Neural progenitor cell (in vitro differentiated cells): ENCODE data around the gene CYP4A11. TPM values are rescaled to one million over a fixed set of nuclear protein-coding genes. Genes with fewer than 3 reads are reported as not detected.
"Not testable (repeated sequence)": the region's sequence is repeated elsewhere in the genome, so short reads cannot be mapped to it uniquely, and the experiment has no call there.

Source experiments
- DNase-seq: peaks from one replicate; pipeline ENCODE4 v3.0.0-alpha.2; 2016; ENCODE audit warnings: low spot score
- H2AFZ ChIP-seq: fragments of 200-600 bp; sonication (generic); replicated peaks from 2 replicates; pipeline ENCODE4 v1.6.1; 2016; ENCODE audit warnings: antibody characterized with exemption
- H3F3A ChIP-seq: fragments of 200-600 bp; sonication (generic); 2 replicates; pipeline ENCODE4 v1.6.1; 2016; ENCODE audit warnings: antibody characterized with exemption, low read depth
- H3K27ac ChIP-seq: fragments of 200-600 bp; sonication (generic); 2 replicates; pipeline ENCODE4 v1.5.1; 2016; ENCODE audit warnings: mild to moderate bottlenecking
- H3K27me3 ChIP-seq: fragments of 200-600 bp; sonication (generic); 2 replicates; pipeline ENCODE4 v1.6.1; 2016; ENCODE audit warnings: mild to moderate bottlenecking, moderate library complexity
- H3K36me3 ChIP-seq: fragments of 200-600 bp; sonication (generic); 2 replicates; pipeline ENCODE4 v1.5.1; 2016
- H3K4me1 ChIP-seq: fragments of 200-600 bp; sonication (generic); 2 replicates; pipeline ENCODE4 v1.6.1; 2016; ENCODE audit warnings: mixed run types
- H3K4me2 ChIP-seq: fragments of 200-600 bp; sonication (generic); 2 replicates; pipeline ENCODE4 v1.6.1; 2016
- H3K4me3 ChIP-seq: fragments of 200-600 bp; sonication (generic); 2 replicates; pipeline ENCODE4 v1.5.1; 2016
- H3K79me2 ChIP-seq: fragments of 200-600 bp; sonication (generic); 2 replicates; pipeline ENCODE4 v1.6.1; 2016; ENCODE audit warnings: low read depth
- H3K9ac ChIP-seq: fragments of 200-600 bp; sonication (generic); 2 replicates; pipeline ENCODE4 v1.6.1; 2016
- H3K9me3 ChIP-seq: fragments of 200-600 bp; sonication (generic); 2 replicates; pipeline ENCODE4 v1.5.1; 2016; ENCODE audit warnings: low read depth
- H4K20me1 ChIP-seq: fragments of 200-600 bp; sonication (generic); 2 replicates; pipeline ENCODE4 v1.6.1; 2016; ENCODE audit warnings: low read depth
- H3K27ac Mint-ChIP-seq: 3 replicates; pipeline ENCODE4 v1.8.0; 2021; ENCODE audit warnings: mixed read lengths
- H3K27me3 Mint-ChIP-seq: 2 replicates; pipeline ENCODE4 v1.8.0; 2022; ENCODE audit warnings: low read depth, mild to moderate bottlenecking, inconsistent platforms, moderate library complexity, mixed read lengths; ENCODE audit not compliant: insufficient read depth
- H3K36me3 Mint-ChIP-seq: 3 replicates; pipeline ENCODE4 v1.8.0; 2021; ENCODE audit warnings: mixed read lengths
- H3K4me1 Mint-ChIP-seq: 3 replicates; pipeline ENCODE4 v1.8.0; 2021; ENCODE audit warnings: mixed read lengths
- H3K4me3 Mint-ChIP-seq: 3 replicates; pipeline ENCODE4 v1.8.0; 2021; ENCODE audit warnings: mild to moderate bottlenecking, moderate library complexity, mixed read lengths
- H3K9me3 Mint-ChIP-seq: 3 replicates; pipeline ENCODE4 v1.8.0; 2020; ENCODE audit warnings: mixed read lengths
- EZH2 ChIP-seq: fragments of 200-600 bp; sonication (generic); IDR thresholded peaks from 2 replicates; pipeline ENCODE4 v1.6.1; 2017; ENCODE audit warnings: antibody characterized with exemption, mild to moderate bottlenecking, moderate library complexity
- EZH2phosphoT487 ChIP-seq: fragments of 200-600 bp; sonication (generic); IDR thresholded peaks from 2 replicates; pipeline ENCODE4 v1.6.1; 2017; ENCODE audit warnings: antibody characterized with exemption
- total RNA-seq: library from RNA; depleted of rRNA; stranded (reverse); fragments of >200 nt; gene quantifications from 2 replicates; pipeline ENCODE4 v1.2.3, GENCODE V29; 2015; ENCODE audit warnings: low replicate concordance
- TF ChIP-seq, protein P1 (sequence below): fragments of 200-600 bp; sonication (generic); IDR thresholded peaks from 2 replicates; pipeline ENCODE4 v1.5.1; 2017; ENCODE audit warnings: antibody characterized with exemption, mild to moderate bottlenecking

Gene CYP4A11
- total RNA-seq, 1 donor from 2014 or later: not detected

DNA sequence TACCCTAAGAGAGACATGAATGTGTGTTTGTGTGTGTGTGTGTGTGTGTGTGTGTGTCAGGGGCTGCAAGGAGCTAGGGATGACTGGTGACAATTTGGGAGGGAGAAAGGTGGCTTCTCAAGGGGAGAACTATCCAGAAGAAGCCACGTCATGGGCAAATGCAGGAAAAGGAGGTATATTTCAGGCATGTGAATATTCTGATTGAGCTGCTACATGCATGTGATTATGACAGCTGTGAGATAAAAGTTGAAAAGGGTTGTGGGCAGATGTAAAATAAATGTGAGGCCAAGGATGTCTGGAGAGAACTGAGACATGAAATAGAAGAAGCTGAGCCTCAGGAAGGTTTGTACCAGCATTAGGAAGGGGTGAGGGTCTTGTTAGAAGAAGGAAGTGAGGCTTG is 4.5 kb downstream of the CYP4A11 start:
- Histone ChIP-seq H3K9ac (no peak overlapping the region), H3K4me3 (no peak overlapping the region), H3K4me1 (no peaks in the 10 kb centered on the region), H2AFZ (no peak overlapping the region), H4K20me1 (no peaks in the 10 kb centered on the region), H3F3A (no peaks in the 10 kb centered on the region), H3K27ac (no peak overlapping the region), H3K27me3 (no peaks in the 10 kb centered on the region), H3K9me3 (no peaks in the 10 kb centered on the region), H3K4me2 (no peak overlapping the region), H3K36me3 (no peaks in the 10 kb centered on the region), H3K79me2 (no peaks in the 10 kb centered on the region)
- H3K27me3 Mint-ChIP-seq: peaks cover 4% of the 10 kb centered on the region
- TF ChIP-seq EZH2 (no peak), EZH2phosphoT487 (no peak)
- TF ChIP-seq, protein P1, sequence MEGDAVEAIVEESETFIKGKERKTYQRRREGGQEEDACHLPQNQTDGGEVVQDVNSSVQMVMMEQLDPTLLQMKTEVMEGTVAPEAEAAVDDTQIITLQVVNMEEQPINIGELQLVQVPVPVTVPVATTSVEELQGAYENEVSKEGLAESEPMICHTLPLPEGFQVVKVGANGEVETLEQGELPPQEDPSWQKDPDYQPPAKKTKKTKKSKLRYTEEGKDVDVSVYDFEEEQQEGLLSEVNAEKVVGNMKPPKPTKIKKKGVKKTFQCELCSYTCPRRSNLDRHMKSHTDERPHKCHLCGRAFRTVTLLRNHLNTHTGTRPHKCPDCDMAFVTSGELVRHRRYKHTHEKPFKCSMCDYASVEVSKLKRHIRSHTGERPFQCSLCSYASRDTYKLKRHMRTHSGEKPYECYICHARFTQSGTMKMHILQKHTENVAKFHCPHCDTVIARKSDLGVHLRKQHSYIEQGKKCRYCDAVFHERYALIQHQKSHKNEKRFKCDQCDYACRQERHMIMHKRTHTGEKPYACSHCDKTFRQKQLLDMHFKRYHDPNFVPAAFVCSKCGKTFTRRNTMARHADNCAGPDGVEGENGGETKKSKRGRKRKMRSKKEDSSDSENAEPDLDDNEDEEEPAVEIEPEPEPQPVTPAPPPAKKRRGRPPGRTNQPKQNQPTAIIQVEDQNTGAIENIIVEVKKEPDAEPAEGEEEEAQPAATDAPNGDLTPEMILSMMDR: no peak
- no peak overlapping the region for H3K27ac Mint-ChIP-seq
- no peak overlapping the region for H3K4me3 Mint-ChIP-seq
- no peaks in the 10 kb centered on the region for H3K9me3 Mint-ChIP-seq
- DNase-seq: no peak
- no peaks in the 10 kb centered on the region for H3K36me3 Mint-ChIP-seq
- H3K4me1 Mint-ChIP-seq: no peaks in the 10 kb centered on the region

DNA sequence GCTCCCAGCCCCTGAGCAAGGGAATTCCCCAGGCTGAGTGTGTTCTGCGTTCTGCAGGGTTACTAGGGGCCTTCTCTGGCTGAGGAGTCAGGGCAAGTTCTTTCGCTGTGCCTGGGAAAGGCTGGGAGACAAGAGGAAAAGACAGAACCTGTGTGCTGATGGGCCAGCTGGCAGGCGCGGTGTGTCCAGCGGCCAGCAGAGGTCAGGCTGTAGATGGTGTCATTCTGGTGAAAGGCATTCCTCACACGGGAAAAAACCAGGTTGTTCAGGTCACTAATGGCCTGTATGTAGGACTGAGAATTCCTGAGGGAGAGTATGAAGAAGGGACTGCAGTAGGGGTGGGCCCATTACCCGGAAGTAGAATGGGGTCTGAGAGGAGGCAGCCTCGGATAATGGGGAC is 6.4 kb downstream of the CYP4A11 start:
- H3K27me3 Mint-ChIP-seq, H3K4me3 ChIP-seq, H3K79me2 ChIP-seq, H3K9me3 Mint-ChIP-seq, H3K27me3 ChIP-seq, H3K27ac Mint-ChIP-seq, H3K36me3 Mint-ChIP-seq, H3F3A ChIP-seq, H3K4me2 ChIP-seq, H3K9ac ChIP-seq, H3K27ac ChIP-seq, H3K4me3 Mint-ChIP-seq, H3K9me3 ChIP-seq, H3K36me3 ChIP-seq, H3K4me1 Mint-ChIP-seq, H3K4me1 ChIP-seq, H4K20me1 ChIP-seq: not testable (repeated sequence)
- peak; percentile 59 for DNase-seq
- TF ChIP-seq, protein P1: peak; percentile 67
- peak overlapping the region; percentile 76 for H2AFZ ChIP-seq

DNA sequence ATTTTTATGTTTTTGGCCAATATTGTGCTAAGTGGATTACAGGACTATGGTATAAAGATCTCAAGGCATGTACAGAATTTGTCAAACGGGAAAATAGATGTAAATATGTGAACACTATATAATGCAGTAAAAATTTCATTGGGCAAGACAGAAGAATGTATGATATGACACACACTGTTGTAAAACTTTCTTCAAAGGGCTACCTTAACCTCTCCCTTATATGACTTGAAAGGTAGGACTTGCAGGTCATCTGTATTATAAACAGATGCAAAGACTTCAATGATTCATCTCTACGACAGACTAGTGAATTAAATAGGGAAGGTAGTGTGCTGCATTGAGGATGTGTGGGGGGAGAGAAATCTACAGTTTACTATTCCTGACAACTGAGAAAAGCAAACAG is 9.3 kb downstream of the CYP4A11 start:
- H3K36me3 Mint-ChIP-seq, H3K27me3 ChIP-seq, H2AFZ ChIP-seq, H3K27ac ChIP-seq, H3K4me3 Mint-ChIP-seq, DNase-seq, H3K27me3 Mint-ChIP-seq, H3K4me2 ChIP-seq, H3F3A ChIP-seq, H3K4me1 ChIP-seq, H3K4me3 ChIP-seq, H3K79me2 ChIP-seq, H3K9me3 Mint-ChIP-seq, H3K36me3 ChIP-seq, H3K27ac Mint-ChIP-seq, H3K4me1 Mint-ChIP-seq, H3K9me3 ChIP-seq, H4K20me1 ChIP-seq, H3K9ac ChIP-seq: not testable (repeated sequence)

DNA sequence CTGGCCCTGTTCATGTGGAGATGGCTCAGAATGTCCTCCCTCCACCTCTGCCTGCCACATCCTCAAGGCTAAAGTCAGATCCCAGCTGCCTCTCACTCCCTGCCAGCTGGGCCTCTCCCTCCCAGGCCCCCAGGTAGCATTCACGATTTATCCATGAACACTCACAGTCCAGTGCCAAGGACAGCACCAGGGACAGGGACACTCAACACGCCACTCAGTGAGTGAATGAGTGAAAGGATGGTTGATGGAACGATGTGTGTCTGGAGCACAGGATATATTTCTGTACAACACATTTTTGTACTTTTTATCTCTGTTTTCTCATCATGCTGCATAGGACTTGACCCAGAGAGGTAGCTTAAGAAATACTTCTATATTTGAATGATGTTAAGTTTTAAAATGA is 10.1 kb downstream of the CYP4A11 start:
- no peak for DNase-seq
- no peaks in the 10 kb centered on the region for H3K27me3 ChIP-seq
- H3K27ac Mint-ChIP-seq: no peak overlapping the region
- H3K4me1 Mint-ChIP-seq: no peaks in the 10 kb centered on the region
- no peak overlapping the region for H3K4me2 ChIP-seq
- TF ChIP-seq, protein P1: no peak
- no peak for TF ChIP-seq EZH2phosphoT487
- TF ChIP-seq EZH2: no peak
- no peaks in the 10 kb centered on the region for H3K9me3 ChIP-seq
- no peaks in the 10 kb centered on the region for H3K9me3 Mint-ChIP-seq
- H3K4me1 ChIP-seq: no peaks in the 10 kb centered on the region
- H3K36me3 Mint-ChIP-seq: no peaks in the 10 kb centered on the region
- no peak overlapping the region for H3K4me3 Mint-ChIP-seq
- H3F3A ChIP-seq: no peaks in the 10 kb centered on the region
- H3K79me2 ChIP-seq: no peaks in the 10 kb centered on the region
- H3K9ac ChIP-seq: no peak overlapping the region
- no peaks in the 10 kb centered on the region for H4K20me1 ChIP-seq
- no peaks in the 10 kb centered on the region for H3K36me3 ChIP-seq
- no peak overlapping the region for H2AFZ ChIP-seq
- H3K27ac ChIP-seq: no peak overlapping the region
- peaks cover 3% of the 10 kb centered on the region for H3K27me3 Mint-ChIP-seq
- no peak overlapping the region for H3K4me3 ChIP-seq
